GM10266 (cell line): ENCODE measurements around the gene OBSCN.

Experiments
- DNase-seq: peaks from one replicate; pipeline ENCODE4 v3.0.0; 2012; ENCODE audit errors: extremely low spot score
- TF ChIP-seq, protein P1 (sequence below): IDR thresholded peaks from 2 replicates; pipeline ENCODE4 v1.5.1; 2012; ENCODE audit warnings: mild to moderate bottlenecking, low read depth; ENCODE audit not compliant: control insufficient read depth, insufficient read depth; ENCODE audit errors: missing control alignments

Gene OBSCN

DNA sequence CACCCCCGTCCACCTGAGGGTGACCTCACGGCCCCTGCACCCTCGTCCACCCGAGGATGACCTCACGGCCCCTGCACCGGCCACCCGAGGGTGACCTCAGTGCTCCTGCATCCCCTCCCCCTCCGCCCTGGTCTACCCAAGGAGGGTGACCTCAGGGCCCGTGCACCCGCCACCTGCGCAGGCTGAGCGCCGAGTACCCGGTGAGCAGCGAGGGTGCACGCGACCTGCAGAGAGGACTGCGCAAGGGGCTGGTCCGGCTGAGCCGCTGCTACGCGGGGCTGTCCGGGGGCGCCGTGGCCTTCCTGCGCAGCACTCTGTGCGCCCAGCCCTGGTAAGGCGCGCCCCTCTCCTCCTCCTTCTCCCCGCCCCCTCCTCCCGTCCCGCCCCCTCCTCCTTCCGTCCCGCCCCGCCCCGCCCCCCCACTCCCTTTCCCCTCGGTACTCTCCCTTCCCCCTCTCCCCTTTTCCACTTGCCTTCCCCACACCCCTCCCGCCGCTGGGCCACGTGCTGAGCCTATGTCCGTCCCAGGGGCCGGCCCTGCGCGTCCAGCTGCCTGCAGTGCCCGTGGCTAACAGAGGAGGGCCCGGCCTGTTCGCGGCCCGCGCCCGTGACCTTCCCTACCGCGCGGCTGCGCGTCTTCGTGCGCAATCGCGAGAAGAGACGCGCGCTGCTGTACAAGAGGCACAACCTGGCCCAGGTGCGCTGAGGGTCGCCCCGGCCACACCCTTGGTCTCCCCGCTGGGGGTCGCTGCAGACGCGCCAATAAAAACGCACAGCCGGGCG, 170.4 kb downstream of the OBSCN start:
- TF ChIP-seq, protein P1, sequence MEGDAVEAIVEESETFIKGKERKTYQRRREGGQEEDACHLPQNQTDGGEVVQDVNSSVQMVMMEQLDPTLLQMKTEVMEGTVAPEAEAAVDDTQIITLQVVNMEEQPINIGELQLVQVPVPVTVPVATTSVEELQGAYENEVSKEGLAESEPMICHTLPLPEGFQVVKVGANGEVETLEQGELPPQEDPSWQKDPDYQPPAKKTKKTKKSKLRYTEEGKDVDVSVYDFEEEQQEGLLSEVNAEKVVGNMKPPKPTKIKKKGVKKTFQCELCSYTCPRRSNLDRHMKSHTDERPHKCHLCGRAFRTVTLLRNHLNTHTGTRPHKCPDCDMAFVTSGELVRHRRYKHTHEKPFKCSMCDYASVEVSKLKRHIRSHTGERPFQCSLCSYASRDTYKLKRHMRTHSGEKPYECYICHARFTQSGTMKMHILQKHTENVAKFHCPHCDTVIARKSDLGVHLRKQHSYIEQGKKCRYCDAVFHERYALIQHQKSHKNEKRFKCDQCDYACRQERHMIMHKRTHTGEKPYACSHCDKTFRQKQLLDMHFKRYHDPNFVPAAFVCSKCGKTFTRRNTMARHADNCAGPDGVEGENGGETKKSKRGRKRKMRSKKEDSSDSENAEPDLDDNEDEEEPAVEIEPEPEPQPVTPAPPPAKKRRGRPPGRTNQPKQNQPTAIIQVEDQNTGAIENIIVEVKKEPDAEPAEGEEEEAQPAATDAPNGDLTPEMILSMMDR: peak; percentile 37
- DNase-seq: no peak

DNA sequence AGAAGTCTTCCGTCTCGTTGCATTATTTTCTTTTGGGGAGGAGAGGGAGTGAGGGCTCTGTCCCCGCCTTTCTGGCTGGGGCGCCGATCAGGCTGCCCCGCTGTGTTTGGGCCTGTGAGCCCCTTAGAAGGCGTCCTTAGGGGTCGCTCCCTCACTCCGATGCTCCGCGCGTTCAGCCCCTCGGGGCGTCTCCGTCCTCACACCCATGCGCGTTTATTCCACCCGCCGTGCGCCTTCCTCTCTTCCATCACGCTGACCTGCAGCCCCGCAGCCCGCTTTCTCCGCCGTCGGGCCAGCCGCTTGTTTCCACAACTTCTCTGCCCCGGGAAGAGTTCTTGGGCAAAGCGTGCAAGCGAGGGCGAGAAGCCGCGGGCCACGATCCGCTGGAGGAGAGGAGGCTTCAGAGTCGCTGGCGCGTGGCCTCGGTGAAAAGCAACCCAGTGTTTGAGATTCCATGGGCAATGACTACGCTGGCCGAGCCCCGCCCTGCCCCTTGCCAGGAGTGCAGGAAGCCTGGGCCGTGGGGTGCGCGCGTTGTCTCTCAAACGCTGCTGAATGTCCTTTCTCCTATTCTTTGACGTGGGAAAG, 171.1 kb downstream of the OBSCN start:
- no peak for DNase-seq
- TF ChIP-seq, protein P1: no peak

GRCh38 chr1:228379666-228380065, 171.8 kb downstream of the OBSCN start:
- TF ChIP-seq, protein P1: no peak
- no peak for DNase-seq

- TF ChIP-seq, protein P1: no peak
- DNase-seq: no peak
Measured at GRCh38 chr1:228381356-228381755, 173.5 kb downstream of the OBSCN start.

DNA sequence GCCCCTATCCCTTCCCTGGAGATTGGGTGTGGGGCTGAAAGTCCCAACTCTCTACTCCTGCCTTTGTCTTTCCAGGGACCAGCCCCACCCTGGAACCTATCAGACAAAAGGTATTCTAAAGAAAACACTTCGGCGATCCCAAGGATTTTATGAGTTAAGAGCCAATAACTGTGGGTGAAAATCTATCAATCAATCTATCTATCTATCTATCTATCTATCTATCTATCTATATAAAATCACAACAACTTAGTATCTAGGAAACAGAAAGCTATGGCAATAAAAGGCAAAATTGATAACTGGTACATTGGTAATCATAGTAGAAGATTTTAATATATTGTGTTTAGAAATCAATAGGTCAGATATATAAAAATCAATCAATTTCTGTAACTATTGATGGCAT, 175.9 kb downstream of the OBSCN start:
- DNase-seq: no peak
- TF ChIP-seq, protein P1: no peak

GRCh38 chr1:228385232-228385631, 177.4 kb downstream of the OBSCN start:
- DNase-seq: no peak
- TF ChIP-seq, protein P1: no peak

DNA sequence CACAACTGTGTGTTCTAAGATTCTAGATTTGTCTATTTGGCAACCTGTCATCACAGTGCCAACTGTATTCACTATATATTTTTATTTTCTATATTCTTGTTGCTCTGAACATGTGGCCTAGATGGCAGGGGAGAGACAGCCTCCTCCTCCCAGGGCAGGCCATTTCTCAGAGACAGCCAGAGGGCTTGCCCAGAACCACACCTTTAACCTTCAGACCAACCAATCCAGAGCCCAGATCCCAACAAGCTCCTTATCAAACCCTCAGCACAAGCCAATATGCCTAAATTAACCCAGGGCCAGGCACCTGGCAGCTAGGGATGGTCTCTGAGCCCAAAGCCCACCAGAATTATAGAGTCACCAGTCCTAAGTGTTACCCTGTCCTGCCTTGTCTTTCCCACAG, 179.5 kb downstream of the OBSCN start:
- DNase-seq: no peak
- TF ChIP-seq, protein P1: no peak
